HepG2 (cell line): ENCODE data around the gene ELOVL7.

Source experiments
- POLR2A ChIP-seq, 2 experiments: IDR thresholded peaks; 2 replicates each; pipeline ENCODE4 v1.6.1; 2011; ENCODE audit warnings: low read depth in 2 of 2, low read length in 2 of 2, mild to moderate bottlenecking in 1 of 2, moderate library complexity in 1 of 2; ENCODE audit not compliant: insufficient read depth in 1 of 2
- POLR2AphosphoS5 ChIP-seq: IDR thresholded peaks from 2 replicates; pipeline ENCODE4 v1.6.1; 2012; ENCODE audit warnings: low read depth, low read length
- RFX1 ChIP-seq: fragments of 450-650 bp; IDR thresholded peaks from 2 replicates; pipeline ENCODE4 v1.6.1; 2017
- ZSCAN12 ChIP-seq: sonication (generic); formaldehyde crosslinking; IDR thresholded peaks from 2 replicates; pipeline ENCODE4 v1.9.0; 2021; ENCODE audit warnings: mild to moderate bottlenecking, missing genetic modification reagents

DNA sequence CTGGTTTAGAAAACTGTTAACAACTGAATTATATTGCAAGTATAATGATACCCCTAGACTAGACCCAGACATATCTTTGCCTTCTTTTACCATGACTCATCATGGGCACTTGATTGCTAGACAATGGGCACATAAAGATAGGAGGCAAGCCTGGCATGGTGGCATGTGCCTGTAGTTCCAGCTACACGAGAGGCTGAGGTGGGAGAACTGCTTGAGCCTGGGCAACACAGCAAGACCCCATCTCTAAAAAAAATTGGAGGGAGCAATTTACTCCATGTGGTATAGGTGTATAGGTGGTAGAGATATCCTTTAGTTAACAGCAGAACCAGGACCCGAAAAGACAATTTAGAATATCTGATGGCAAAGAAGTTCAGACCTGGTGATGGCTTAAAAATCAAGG is 51.6 kb downstream of the ELOVL7 start:
- TF ChIP-seq ZSCAN12 (CRISPR knock-in tag) (no peak), RFX1 (no peak), POLR2AphosphoS5 (no peak), POLR2A (IDR thresholded peaks at IDR 0.05; ENCODE audit: insufficient read depth in 1 of 2, low read depth in 2 of 2, low read length in 2 of 2) (no peak)
